Spleen (tissue), 7 donors: ENCODE results near the gene DLG2.

Experiments
- CTCF ChIP-seq, 11 experiments: fragments of 200-600 bp in 7 of 11; fragments of 450-650 bp in 4 of 11; sonication (generic) in 4 of 11; IDR thresholded peaks in 8 of 11; conservative IDR thresholded peaks in 3 of 11; 1 replicate in 7 of 11; 2 replicates in 4 of 11; pipeline versions ENCODE4 v1.4.0 to v1.8.0; 2016 to 2021; ENCODE audit warnings: antibody characterized with exemption in 11 of 11, inconsistent platforms in 4 of 11, mild to moderate bottlenecking in 1 of 11
- POLR2AphosphoS5 ChIP-seq, 3 donors: sonication (generic); formaldehyde crosslinking; IDR thresholded peaks; one replicate each; pipeline ENCODE4 v1.5.1; 2017; ENCODE audit warnings: antibody characterized with exemption in 3 of 3
- donor health status: DM: no; HTN: no; CAD: no; lungs with moderate emphysema.
- donor health status: DM: no; HTN: no; CAD: no.
- donor health status: DM: no; HTN: no; CAD: no.

DNA sequence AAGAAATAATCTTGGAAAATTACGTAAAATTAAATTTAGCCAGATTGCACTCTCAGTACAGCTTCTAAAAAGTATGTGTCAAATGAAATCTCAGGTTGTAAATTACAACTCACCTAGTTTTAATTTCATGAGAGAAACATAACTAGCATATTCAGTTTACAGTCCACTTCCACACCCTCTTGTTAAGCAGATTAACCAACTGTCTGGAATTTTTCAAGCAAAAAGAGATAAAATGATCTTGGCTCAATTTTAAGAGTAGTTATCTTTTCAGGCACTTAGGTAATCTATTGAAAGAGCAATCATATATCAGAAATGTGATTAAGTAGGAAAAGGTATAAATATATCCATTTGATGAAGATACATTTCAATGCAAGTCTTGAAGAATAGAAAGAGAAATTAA, 1412.6 kb downstream of the DLG2 start:
- no peak for TF ChIP-seq CTCF (IDR thresholded peaks at IDR 0.05 in 8 of 11, conservative IDR thresholded peaks at IDR 0.05 in 3 of 11)
- no peak for TF ChIP-seq POLR2AphosphoS5 (IDR thresholded peaks at IDR 0.05)
